ENCODE data around the gene RHBDD3. TPM values are rescaled to one million over a fixed set of nuclear protein-coding genes. Genes with fewer than 3 reads are reported as not detected.

RHBDD3 gene
- total RNA-seq, 1 donor from 2014 or later: 65.1 TPM

GRCh38 chr22:29302402-29302680, 34.6 kb upstream of the RHBDD3 start:
- H3K36me3 Mint-ChIP-seq (ENCODE audit: insufficient read depth): peaks cover 22% of the 10 kb centered on the region
- H3K27ac Mint-ChIP-seq: peak overlapping the region; percentile 83
- TF ChIP-seq CTCF (IDR thresholded peaks at IDR 0.05; ENCODE audit: unreplicated experiment): no peak
- H3K4me3 Mint-ChIP-seq (ENCODE audit: low read depth): no peak overlapping the region
- peaks cover 1% of the 10 kb centered on the region for H3K4me1 Mint-ChIP-seq (ENCODE audit: low read depth)
- no peaks in the 10 kb centered on the region for H3K27me3 Mint-ChIP-seq
- no peak for DNase-seq (ENCODE audit: low spot score, unreplicated experiment)
- H3K9me3 Mint-ChIP-seq (ENCODE audit: low read depth): no peaks in the 10 kb centered on the region

DNA sequence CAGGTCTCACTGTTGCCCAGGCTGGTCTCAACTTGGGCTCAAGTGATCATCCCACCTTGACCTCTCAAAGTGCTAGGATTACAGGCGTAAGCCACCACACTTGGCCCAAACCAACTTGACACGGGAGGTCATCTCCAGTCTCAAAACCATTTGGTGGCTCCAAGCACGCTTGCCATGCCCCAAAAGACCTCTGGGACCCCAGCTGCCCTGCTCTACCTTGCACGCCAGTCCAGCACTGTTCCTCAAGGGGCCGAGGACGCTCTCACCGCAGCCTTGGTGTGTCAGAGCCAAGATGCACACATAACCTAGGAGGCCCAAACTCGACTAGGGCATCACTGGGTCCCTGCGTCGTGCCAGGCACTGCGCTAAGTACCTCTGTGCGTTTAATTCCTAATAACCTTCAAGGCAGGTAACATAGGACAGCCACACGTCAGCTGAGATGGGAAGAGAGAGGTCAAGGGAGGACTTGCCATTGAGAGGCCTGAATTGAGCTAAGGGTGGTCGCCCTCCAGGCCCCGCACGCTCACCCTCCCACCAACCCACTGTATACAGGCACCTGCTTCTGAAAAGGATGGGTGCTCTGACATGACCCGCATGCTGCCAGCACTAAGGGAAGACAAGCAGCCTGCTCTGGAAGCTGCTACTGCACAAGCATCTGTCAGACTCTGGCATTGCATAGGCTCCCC, 34.1 kb upstream of the RHBDD3 start:
- Mint-ChIP-seq H3K27ac (peak overlapping the region; percentile 83), H3K4me1 (ENCODE audit: low read depth) (peaks cover 1% of the 10 kb centered on the region), H3K36me3 (ENCODE audit: insufficient read depth) (peaks cover 27% of the 10 kb centered on the region), H3K9me3 (ENCODE audit: low read depth) (no peaks in the 10 kb centered on the region), H3K27me3 (no peaks in the 10 kb centered on the region), H3K4me3 (ENCODE audit: low read depth) (no peak overlapping the region)
- no peak for TF ChIP-seq CTCF (IDR thresholded peaks at IDR 0.05; ENCODE audit: unreplicated experiment)
- no peak for DNase-seq (ENCODE audit: low spot score, unreplicated experiment)

DNA sequence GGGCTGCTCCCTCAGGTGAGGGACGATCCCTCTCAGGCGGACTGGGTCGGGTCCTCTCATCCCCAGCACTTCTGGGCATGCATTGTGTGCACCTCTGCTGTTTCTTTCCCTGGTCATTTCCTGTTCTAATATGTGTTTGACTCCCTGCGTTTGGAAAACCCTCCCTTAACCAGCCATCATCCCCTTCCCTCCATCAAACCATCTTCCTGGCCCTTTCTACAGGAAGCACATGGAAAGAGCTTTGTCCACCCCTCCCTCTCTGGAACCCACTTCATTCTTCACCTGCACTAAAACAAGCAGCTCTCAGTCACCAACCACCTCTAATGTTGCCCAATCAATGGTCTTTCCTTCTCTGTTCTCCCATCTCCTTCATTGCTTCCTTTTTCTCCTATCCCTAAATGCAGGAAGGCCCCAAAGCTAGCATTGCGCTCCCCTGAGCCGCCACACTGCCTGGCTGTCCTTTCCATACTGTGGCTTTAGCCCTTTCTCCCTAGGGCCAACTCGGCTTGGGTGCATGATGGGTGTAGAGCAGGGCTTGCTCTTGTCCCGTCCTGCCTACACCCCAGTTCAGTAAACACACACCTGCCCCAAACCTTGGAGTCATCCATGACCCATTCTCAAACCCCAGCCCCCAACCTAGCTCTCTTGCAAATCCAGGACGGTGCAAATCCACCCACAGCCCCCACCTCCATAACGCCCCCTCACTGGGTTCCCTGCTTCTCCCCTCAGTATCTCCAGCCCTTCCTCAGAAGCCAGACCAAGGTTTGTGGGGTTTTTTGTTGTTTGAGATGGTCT, 33.2 kb upstream of the RHBDD3 start:
- no peak for TF ChIP-seq CTCF (IDR thresholded peaks at IDR 0.05; ENCODE audit: unreplicated experiment)
- no peaks in the 10 kb centered on the region for H3K9me3 Mint-ChIP-seq (ENCODE audit: low read depth)
- peaks cover 1% of the 10 kb centered on the region for H3K4me1 Mint-ChIP-seq (ENCODE audit: low read depth)
- peaks cover 31% of the 10 kb centered on the region for H3K36me3 Mint-ChIP-seq (ENCODE audit: insufficient read depth)
- no peak for DNase-seq (ENCODE audit: low spot score, unreplicated experiment)
- no peak overlapping the region for H3K4me3 Mint-ChIP-seq (ENCODE audit: low read depth)
- no peaks in the 10 kb centered on the region for H3K27me3 Mint-ChIP-seq
- H3K27ac Mint-ChIP-seq: peak overlapping the region; percentile 76

DNA sequence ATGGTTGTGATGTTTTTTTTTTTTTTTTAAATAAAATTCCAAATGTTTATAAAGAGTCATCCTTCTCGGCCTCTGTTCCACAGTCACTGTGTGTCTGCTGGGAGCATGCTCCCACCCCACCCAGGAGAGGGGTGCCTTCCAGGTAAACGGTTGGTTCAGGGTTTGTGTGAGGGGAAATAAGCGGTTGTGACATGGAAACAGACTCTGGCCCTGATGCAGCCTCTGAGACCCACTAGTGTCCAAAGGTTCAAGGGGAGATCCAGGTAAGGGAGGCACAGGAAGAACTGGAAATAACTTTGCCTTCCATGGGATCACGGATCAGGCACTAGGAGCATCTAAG, 32.7 kb upstream of the RHBDD3 start:
- no peaks in the 10 kb centered on the region for H3K27me3 Mint-ChIP-seq
- no peak overlapping the region for H3K4me3 Mint-ChIP-seq (ENCODE audit: low read depth)
- H3K9me3 Mint-ChIP-seq (ENCODE audit: low read depth): no peaks in the 10 kb centered on the region
- TF ChIP-seq CTCF (IDR thresholded peaks at IDR 0.05; ENCODE audit: unreplicated experiment): no peak
- H3K4me1 Mint-ChIP-seq (ENCODE audit: low read depth): no peaks in the 10 kb centered on the region
- DNase-seq (ENCODE audit: low spot score, unreplicated experiment): no peak
- peak overlapping the region; percentile 76 for H3K27ac Mint-ChIP-seq
- H3K36me3 Mint-ChIP-seq (ENCODE audit: insufficient read depth): peaks cover 34% of the 10 kb centered on the region

- peaks cover 36% of the 10 kb centered on the region for H3K36me3 Mint-ChIP-seq (ENCODE audit: insufficient read depth)
- no peak overlapping the region for H3K4me3 Mint-ChIP-seq (ENCODE audit: low read depth)
Measured at GRCh38 chr22:29299136-29299900, 31.5 kb upstream of the RHBDD3 start.

More at GRCh38 chr22:29299136-29299900, 31.5 kb upstream of the RHBDD3 start:
- no peak for TF ChIP-seq CTCF (IDR thresholded peaks at IDR 0.05; ENCODE audit: unreplicated experiment)
- no peaks in the 10 kb centered on the region for H3K9me3 Mint-ChIP-seq (ENCODE audit: low read depth)
- H3K27ac Mint-ChIP-seq: peak overlapping the region; percentile 71
- H3K27me3 Mint-ChIP-seq: no peaks in the 10 kb centered on the region
- no peaks in the 10 kb centered on the region for H3K4me1 Mint-ChIP-seq (ENCODE audit: low read depth)
- no peak for DNase-seq (ENCODE audit: low spot score, unreplicated experiment)

Measured in progenitor cell of endocrine pancreas (in vitro differentiated cells).